Activated CD8-positive, alpha-beta memory T cell treated with anti-CD3 and anti-CD28 coated beads, Interleukin-2, amount 10 ng/mL, durations not matched to agents 7 days and 5 days (primary cell): Measurements from ENCODE around the gene FHAD1. TPM values are rescaled to one million over a fixed set of nuclear protein-coding genes. Genes with fewer than 3 reads are reported as not detected.
"Not testable (repeated sequence)": the region's sequence is repeated elsewhere in the genome, so short reads cannot be mapped to it uniquely, and the experiment has no call there.

Experiments used
- ATAC-seq: fragments of 150-1000 bp; cut with Tn5 transposase; one replicate; pipeline ENCODE4 v1.10.0; 2021; ENCODE audit warnings: moderate library complexity
- CTCF ChIA-PET: fragments of 350-600 bp; sonication (Branson Sonifier 250); formaldehyde crosslinking; loops from one replicate; lab custom pipeline; 2021; ENCODE audit warnings: antibody characterized with exemption; lab: Charles Lee
- DNase-seq: peaks from one replicate; pipeline ENCODE4 v3.0.0-alpha.2; 2020
- H3K27ac Mint-ChIP-seq: one replicate; pipeline ENCODE4 v1.8.0; 2021; ENCODE audit warnings: mild to moderate bottlenecking, mixed read lengths
- H3K27me3 Mint-ChIP-seq: one replicate; pipeline ENCODE4 v1.8.0; 2021; ENCODE audit warnings: mixed read lengths
- H3K36me3 Mint-ChIP-seq: one replicate; pipeline ENCODE4 v1.8.0; 2021; ENCODE audit warnings: mild to moderate bottlenecking, mixed read lengths
- H3K4me1 Mint-ChIP-seq: one replicate; pipeline ENCODE4 v1.8.0; 2021; ENCODE audit warnings: mixed read lengths
- H3K4me3 Mint-ChIP-seq: one replicate; pipeline ENCODE4 v1.8.0; 2021; ENCODE audit warnings: mild to moderate bottlenecking, moderate library complexity, mixed read lengths
- H3K9me3 Mint-ChIP-seq: one replicate; pipeline ENCODE4 v1.8.0; 2022; ENCODE audit warnings: low read depth, mixed read lengths
- total RNA-seq, 2 experiments: library from RNA; stranded (reverse); gene quantifications; one replicate each; pipeline ENCODE4 v1.2.3, GENCODE V29; 2021

The FHAD1 gene
- total RNA-seq, 2 experiments from 2014 or later, result not detected

- H3K36me3 Mint-ChIP-seq, result no peaks in the 10 kb centered on the region
- ATAC-seq, result no peak
Observed at GRCh38 chr1:15433471-15433870, 186.4 kb downstream of the FHAD1 start.

GRCh38 chr1:15434739-15435138 lies 187.7 kb downstream of the FHAD1 start:
- not testable (repeated sequence) for H3K27me3 Mint-ChIP-seq, H3K36me3 Mint-ChIP-seq, H3K9me3 Mint-ChIP-seq, H3K4me1 Mint-ChIP-seq, H3K27ac Mint-ChIP-seq, DNase-seq, ATAC-seq, H3K4me3 Mint-ChIP-seq
- CTCF ChIA-PET, result interaction anchor here (1.0 to 8.7 kb wide), 4 partner anchors 14 to 114 kb away, joined by 3 to 153 read pairs (median 4); no protein-coding TSS in a partner anchor

More at GRCh38 chr1:15433471-15433870, 186.4 kb downstream of the FHAD1 start:
- no peak overlapping the region for H3K4me3 Mint-ChIP-seq
- no peak for DNase-seq
- CTCF ChIA-PET, result interaction anchor here (8.7 kb wide), 1 partner anchor 110 kb away, joined by 153 read pairs; no protein-coding TSS in a partner anchor
- no peak overlapping the region for H3K27ac Mint-ChIP-seq
- no peaks in the 10 kb centered on the region for H3K4me1 Mint-ChIP-seq
- no peaks in the 10 kb centered on the region for H3K27me3 Mint-ChIP-seq
- no peaks in the 10 kb centered on the region for H3K9me3 Mint-ChIP-seq

GRCh38 chr1:15435239-15436077 lies 188.4 kb downstream of the FHAD1 start:
- CTCF ChIA-PET, result interaction anchor here (0.7 to 8.7 kb wide), 8 partner anchors 13 to 131 kb away, joined by 3 to 153 read pairs (median 3); no protein-coding TSS in a partner anchor
- Mint-ChIP-seq H3K4me3 (no peak overlapping the region), H3K27me3 (no peaks in the 10 kb centered on the region), H3K27ac (no peak overlapping the region), H3K36me3 (no peaks in the 10 kb centered on the region), H3K9me3 (no peaks in the 10 kb centered on the region), H3K4me1 (no peaks in the 10 kb centered on the region)
- ATAC-seq (no peak), DNase-seq (no peak)

GRCh38 chr1:15436881-15437442 lies 189.9 kb downstream of the FHAD1 start:
- Mint-ChIP-seq H3K4me3 (no peak overlapping the region), H3K27ac (no peak overlapping the region), H3K27me3 (no peaks in the 10 kb centered on the region), H3K36me3 (no peaks in the 10 kb centered on the region), H3K9me3 (no peaks in the 10 kb centered on the region), H3K4me1 (no peaks in the 10 kb centered on the region)
- CTCF ChIA-PET, result interaction anchor here (2.1 to 8.7 kb wide), 2 partner anchors 113 to 121 kb away, joined by 5 to 153 read pairs; no protein-coding TSS in a partner anchor
- DNase-seq, result no peak
- ATAC-seq, result no peak

- Mint-ChIP-seq H3K36me3 (no peaks in the 10 kb centered on the region), H3K4me3 (no peak overlapping the region), H3K9me3 (no peaks in the 10 kb centered on the region), H3K4me1 (no peaks in the 10 kb centered on the region), H3K27me3 (no peaks in the 10 kb centered on the region), H3K27ac (no peak overlapping the region)
- ATAC-seq, result no peak
- CTCF ChIA-PET, result no interaction called here
- no peak for DNase-seq
Observed at GRCh38 chr1:15439325-15439724, 192.3 kb downstream of the FHAD1 start.

- no peaks in the 10 kb centered on the region for H3K27me3 Mint-ChIP-seq
- no peak overlapping the region for H3K4me3 Mint-ChIP-seq
- H3K4me1 Mint-ChIP-seq, result peaks cover 5% of the 10 kb centered on the region
- no peaks in the 10 kb centered on the region for H3K36me3 Mint-ChIP-seq
- H3K9me3 Mint-ChIP-seq, result no peaks in the 10 kb centered on the region
- no peak overlapping the region for H3K27ac Mint-ChIP-seq
- CTCF ChIA-PET, result interaction anchor here (1.3 to 1.5 kb wide), 2 partner anchors 8 to 116 kb away, joined by 3 to 4 read pairs; no protein-coding TSS in a partner anchor
- no peak for ATAC-seq
- no peak for DNase-seq
Observed at GRCh38 chr1:15440357-15440756, 193.3 kb downstream of the FHAD1 start.

GRCh38 chr1:15441247-15441646 lies 194.2 kb downstream of the FHAD1 start:
- ATAC-seq (no peak), DNase-seq (no peak)
- CTCF ChIA-PET, result interaction anchor here (1.3 to 3.3 kb wide), 3 partner anchors 9 to 118 kb away, joined by 3 to 12 read pairs (median 4); no protein-coding TSS in a partner anchor
- Mint-ChIP-seq H3K36me3 (no peaks in the 10 kb centered on the region), H3K27ac (no peak overlapping the region), H3K4me3 (no peak overlapping the region), H3K27me3 (peaks cover 5% of the 10 kb centered on the region), H3K9me3 (no peaks in the 10 kb centered on the region), H3K4me1 (peaks cover 11% of the 10 kb centered on the region)

GRCh38 chr1:15442119-15442518 lies 195.1 kb downstream of the FHAD1 start:
- ATAC-seq, result no peak
- Mint-ChIP-seq H3K9me3 (no peaks in the 10 kb centered on the region), H3K36me3 (no peaks in the 10 kb centered on the region), H3K27ac (no peak overlapping the region), H3K4me3 (no peak overlapping the region), H3K27me3 (peaks cover 5% of the 10 kb centered on the region), H3K4me1 (peaks cover 11% of the 10 kb centered on the region)
- no peak for DNase-seq
- CTCF ChIA-PET, result interaction anchor here (3.3 kb wide), 1 partner anchor 119 kb away, joined by 12 read pairs; no protein-coding TSS in a partner anchor

- H3K4me3 Mint-ChIP-seq, result no peak overlapping the region
- CTCF ChIA-PET, result interaction anchor here (1.3 to 3.3 kb wide), 2 partner anchors 11 to 120 kb away, joined by 6 to 12 read pairs; no protein-coding TSS in a partner anchor
- ATAC-seq, result no peak
- DNase-seq, result no peak
- H3K4me1 Mint-ChIP-seq, result peaks cover 11% of the 10 kb centered on the region
- peaks cover 5% of the 10 kb centered on the region for H3K27me3 Mint-ChIP-seq
- H3K9me3 Mint-ChIP-seq, result no peaks in the 10 kb centered on the region
- no peak overlapping the region for H3K27ac Mint-ChIP-seq
- H3K36me3 Mint-ChIP-seq, result no peaks in the 10 kb centered on the region
Observed at GRCh38 chr1:15442759-15443158, 195.7 kb downstream of the FHAD1 start.

GRCh38 chr1:15443281-15443680 lies 196.3 kb downstream of the FHAD1 start:
- ATAC-seq (no peak), DNase-seq (no peak)
- CTCF ChIA-PET, result interaction anchor here (1.3 to 3.3 kb wide), 2 partner anchors 12 to 120 kb away, joined by 6 to 12 read pairs; no protein-coding TSS in a partner anchor
- Mint-ChIP-seq H3K36me3 (no peaks in the 10 kb centered on the region), H3K4me3 (no peak overlapping the region), H3K27me3 (peaks cover 5% of the 10 kb centered on the region), H3K4me1 (peaks cover 11% of the 10 kb centered on the region), H3K9me3 (no peaks in the 10 kb centered on the region), H3K27ac (no peak overlapping the region)

GRCh38 chr1:15444468-15445389 lies 197.7 kb downstream of the FHAD1 start:
- ATAC-seq, result no peak
- CTCF ChIA-PET, result interaction anchor here (3.3 kb wide), 1 partner anchor 122 kb away, joined by 12 read pairs; no protein-coding TSS in a partner anchor

GRCh38 chr1:15445390-15446122 lies 198.5 kb downstream of the FHAD1 start:
- ATAC-seq, result no peak
- peaks cover 7% of the 10 kb centered on the region for H3K27me3 Mint-ChIP-seq
- no peak overlapping the region for H3K4me3 Mint-ChIP-seq
- peaks cover 11% of the 10 kb centered on the region for H3K4me1 Mint-ChIP-seq
- CTCF ChIA-PET, result no interaction called here
- H3K36me3 Mint-ChIP-seq, result no peaks in the 10 kb centered on the region
- H3K9me3 Mint-ChIP-seq, result no peaks in the 10 kb centered on the region
- no peak overlapping the region for H3K27ac Mint-ChIP-seq
- no peak for DNase-seq

More at GRCh38 chr1:15444468-15445389, 197.7 kb downstream of the FHAD1 start:
- H3K27ac Mint-ChIP-seq, result no peak overlapping the region
- H3K36me3 Mint-ChIP-seq, result no peaks in the 10 kb centered on the region
- DNase-seq, result no peak
- H3K4me3 Mint-ChIP-seq, result no peak overlapping the region
- H3K27me3 Mint-ChIP-seq, result peaks cover 6% of the 10 kb centered on the region
- peaks cover 11% of the 10 kb centered on the region for H3K4me1 Mint-ChIP-seq
- H3K9me3 Mint-ChIP-seq, result no peaks in the 10 kb centered on the region
